SU-DHL-6 (cell line): ENCODE results near the gene TMEM115.

ENCODE experiments used
- H2AFZ ChIP-seq: fragments of 200-600 bp; sonication (generic); 2 replicates; pipeline ENCODE4 v1.6.1; 2014; ENCODE audit warnings: low read depth, mild to moderate bottlenecking, moderate library complexity, mixed read lengths, antibody characterized with exemption, low read length; ENCODE audit not compliant: severe bottlenecking
- H3F3A ChIP-seq: fragments of 200-600 bp; shearing (Covaris generic); 2 replicates; pipeline ENCODE4 v1.6.0; 2016; ENCODE audit warnings: antibody characterized with exemption, mild to moderate bottlenecking; ENCODE audit not compliant: insufficient read depth
- H3K27ac ChIP-seq: fragments of 200-600 bp; sonication (generic); 2 replicates; pipeline ENCODE4 v1.5.1; 2016; ENCODE audit warnings: low read depth, mild to moderate bottlenecking, low read length, moderate library complexity, mixed read lengths
- H3K27me3 ChIP-seq: fragments of 200-600 bp; sonication (generic), shearing (Covaris generic); 2 replicates; pipeline ENCODE4 v1.6.0; 2014; ENCODE audit warnings: mild to moderate bottlenecking, low read length
- H3K36me3 ChIP-seq: fragments of 200-600 bp; sonication (generic); 2 replicates; pipeline ENCODE4 v1.6.1; 2014; ENCODE audit warnings: mild to moderate bottlenecking, low read length, mixed read lengths
- H3K4me2 ChIP-seq: fragments of 300-600, 200-600 bp; shearing (Covaris generic), sonication (generic); 2 replicates; pipeline ENCODE4 v1.6.0; 2014; ENCODE audit warnings: low read length, low read depth, mild to moderate bottlenecking; ENCODE audit not compliant: poor library complexity, severe bottlenecking
- H3K4me3 ChIP-seq: fragments of 200-600 bp; sonication (generic); 2 replicates; pipeline ENCODE4 v1.5.1; 2014; ENCODE audit warnings: antibody characterized with exemption, low read length, mild to moderate bottlenecking, mixed read lengths; ENCODE audit not compliant: insufficient read depth, poor library complexity, severe bottlenecking
- H3K79me2 ChIP-seq: fragments of 200-600 bp; sonication (generic); 2 replicates; pipeline ENCODE4 v1.6.1; 2014; ENCODE audit warnings: mild to moderate bottlenecking, low read length, moderate library complexity; ENCODE audit not compliant: insufficient read depth
- H3K9ac ChIP-seq: fragments of 200-600 bp; sonication (generic); 2 replicates; pipeline ENCODE4 v1.7.0; 2014; ENCODE audit warnings: mild to moderate bottlenecking, low read length
- H3K9me2 ChIP-seq: fragments of 200-600 bp; sonication (generic); replicated peaks from 2 replicates; pipeline ENCODE4 v1.6.1; 2014; ENCODE audit warnings: low read length; ENCODE audit not compliant: insufficient read depth
- H3K9me3 ChIP-seq: fragments of 200-600 bp; sonication (generic); 2 replicates; pipeline ENCODE4 v1.6.1; 2014; ENCODE audit warnings: low read length, mixed read lengths; ENCODE audit not compliant: insufficient read depth
- H4K20me1 ChIP-seq: fragments of 200-600 bp; sonication (generic); 2 replicates; pipeline ENCODE4 v1.6.1; 2014; ENCODE audit warnings: low read depth, mild to moderate bottlenecking, antibody characterized with exemption, low read length, moderate library complexity, mixed read lengths
- EZH2phosphoT487 ChIP-seq: fragments of 200-600 bp; sonication (generic), shearing (Covaris generic); conservative IDR thresholded peaks from 2 replicates; pipeline ENCODE4 v1.6.1; 2018; ENCODE audit warnings: mild to moderate bottlenecking, antibody characterized with exemption, low read length, moderate library complexity, mixed read lengths
- TF ChIP-seq, protein P1 (sequence below): fragments of 200-600 bp; sonication (generic); IDR thresholded peaks from one replicate; pipeline ENCODE4 v1.5.1; 2017; ENCODE audit warnings: antibody characterized with exemption, mild to moderate bottlenecking, low read length, moderate library complexity; ENCODE audit not compliant: insufficient read depth, poor library complexity, severe bottlenecking

Gene TMEM115

DNA sequence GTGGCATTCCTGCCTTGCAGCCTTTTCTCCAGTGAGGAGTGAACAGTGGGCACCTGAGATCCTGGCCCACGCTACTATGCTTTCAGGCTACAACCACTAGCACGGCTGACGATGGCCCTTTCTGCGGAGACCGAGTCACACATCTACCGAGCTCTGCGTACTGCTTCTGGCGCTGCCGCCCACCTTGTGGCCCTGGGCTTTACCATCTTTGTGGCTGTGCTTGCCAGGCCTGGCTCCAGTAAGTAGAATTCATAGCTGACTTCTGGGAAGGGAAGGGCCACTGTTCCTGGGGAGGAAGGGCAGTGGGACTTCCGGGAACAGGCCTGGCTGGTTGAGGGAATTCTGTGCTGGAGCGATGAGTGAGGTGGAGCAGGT lies 8.0 kb downstream of the TMEM115 start:
- H3K9me2 ChIP-seq = no peaks in the 10 kb centered on the region
- peaks cover 16% of the 10 kb centered on the region for H3K79me2 ChIP-seq
- TF ChIP-seq, protein P1, sequence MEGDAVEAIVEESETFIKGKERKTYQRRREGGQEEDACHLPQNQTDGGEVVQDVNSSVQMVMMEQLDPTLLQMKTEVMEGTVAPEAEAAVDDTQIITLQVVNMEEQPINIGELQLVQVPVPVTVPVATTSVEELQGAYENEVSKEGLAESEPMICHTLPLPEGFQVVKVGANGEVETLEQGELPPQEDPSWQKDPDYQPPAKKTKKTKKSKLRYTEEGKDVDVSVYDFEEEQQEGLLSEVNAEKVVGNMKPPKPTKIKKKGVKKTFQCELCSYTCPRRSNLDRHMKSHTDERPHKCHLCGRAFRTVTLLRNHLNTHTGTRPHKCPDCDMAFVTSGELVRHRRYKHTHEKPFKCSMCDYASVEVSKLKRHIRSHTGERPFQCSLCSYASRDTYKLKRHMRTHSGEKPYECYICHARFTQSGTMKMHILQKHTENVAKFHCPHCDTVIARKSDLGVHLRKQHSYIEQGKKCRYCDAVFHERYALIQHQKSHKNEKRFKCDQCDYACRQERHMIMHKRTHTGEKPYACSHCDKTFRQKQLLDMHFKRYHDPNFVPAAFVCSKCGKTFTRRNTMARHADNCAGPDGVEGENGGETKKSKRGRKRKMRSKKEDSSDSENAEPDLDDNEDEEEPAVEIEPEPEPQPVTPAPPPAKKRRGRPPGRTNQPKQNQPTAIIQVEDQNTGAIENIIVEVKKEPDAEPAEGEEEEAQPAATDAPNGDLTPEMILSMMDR = no peak
- TF ChIP-seq EZH2phosphoT487 = no peak
- no peak overlapping the region for H3K27ac ChIP-seq
- no peaks in the 10 kb centered on the region for H3K36me3 ChIP-seq
- peak overlapping the region; percentile 75 for H3K4me3 ChIP-seq
- H4K20me1 ChIP-seq = no peaks in the 10 kb centered on the region
- H3K9ac ChIP-seq = peak overlapping the region; percentile 81
- H3F3A ChIP-seq = no peaks in the 10 kb centered on the region; the same call in 1 of the 2 replicates
- H3K27me3 ChIP-seq = no peaks in the 10 kb centered on the region
- no peak overlapping the region for H2AFZ ChIP-seq
- no peaks in the 10 kb centered on the region for H3K9me3 ChIP-seq
- peak overlapping the region; percentile 95 for H3K4me2 ChIP-seq

- Histone ChIP-seq H3K4me2 (peak within 1 kb of the TSS; percentile 95), H3K79me2 (peaks cover 16% of the 10 kb centered on the region), H3K36me3 (no peaks in the 10 kb centered on the region), H3K27me3 (no peaks in the 10 kb centered on the region), H3K9me2 (no peaks in the 10 kb centered on the region), H3K27ac (peak within 1 kb of the TSS; percentile 81), H2AFZ (peak within 1 kb of the TSS; percentile 40), H3K4me3 (peak within 1 kb of the TSS; percentile 75), H3F3A (no peaks in the 10 kb centered on the region; the same call in 1 of the 2 replicates), H3K9ac (peak within 1 kb of the TSS; percentile 81), H3K9me3 (no peaks in the 10 kb centered on the region), H4K20me1 (no peaks in the 10 kb centered on the region)
- no peak for TF ChIP-seq EZH2phosphoT487
- TF ChIP-seq, protein P1 = no peak
Observed at GRCh38 chr3:50350527-50351322, 8.6 kb downstream of the TMEM115 start, which contains the start of the genes CYB561D2 and NPRL2. TSS of gene CYB561D2 (plus strand) at chr3:50350862. CDS start at chr3:50351434, 572 bp downstream. TSS of gene NPRL2 (minus strand) at chr3:50350775. CDS start at chr3:50350652, 123 bp downstream.

DNA sequence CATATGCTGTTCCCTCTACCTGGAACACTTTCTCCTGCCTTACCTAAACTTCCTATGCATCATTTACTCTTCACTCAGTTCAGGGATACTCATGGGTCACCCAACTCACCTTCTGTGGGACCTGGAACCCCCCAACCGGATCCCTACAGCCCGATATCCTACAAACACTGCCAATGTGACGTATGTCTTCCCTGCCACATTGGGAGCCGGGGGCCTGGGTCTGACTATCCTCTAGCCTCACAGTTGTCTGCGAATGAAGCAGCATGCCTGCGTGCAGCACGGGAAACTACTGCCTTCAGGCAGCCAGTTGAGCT lies 9.2 kb downstream of the TMEM115 start:
- H3K9me3 ChIP-seq = no peaks in the 10 kb centered on the region
- peak overlapping the region; percentile 81 for H3K9ac ChIP-seq
- H4K20me1 ChIP-seq = no peaks in the 10 kb centered on the region
- TF ChIP-seq, protein P1 = no peak
- TF ChIP-seq EZH2phosphoT487 = no peak
- H3K4me2 ChIP-seq = peak overlapping the region; percentile 95
- H3F3A ChIP-seq = no peaks in the 10 kb centered on the region; the same call in 1 of the 2 replicates
- no peaks in the 10 kb centered on the region for H3K9me2 ChIP-seq
- peak overlapping the region; percentile 75 for H3K4me3 ChIP-seq
- no peaks in the 10 kb centered on the region for H3K27me3 ChIP-seq
- H3K36me3 ChIP-seq = no peaks in the 10 kb centered on the region
- H2AFZ ChIP-seq = peak overlapping the region; percentile 40
- peak overlapping the region; percentile 81; the same call in 1 of the 2 replicates for H3K27ac ChIP-seq
- H3K79me2 ChIP-seq = peaks cover 16% of the 10 kb centered on the region
